ES-I3 (cell line): ENCODE measurements around the gene CCDC85B.

Experiments used
- H3K36me3 ChIP-seq: 2 replicates; pipeline ENCODE4 v1.6.1; 2013; ENCODE audit warnings: mild to moderate bottlenecking, low read length, control low read depth, moderate library complexity; ENCODE audit not compliant: insufficient read depth
- H3K4me1 ChIP-seq: 2 replicates; pipeline ENCODE4 v1.6.1; 2013; ENCODE audit warnings: mild to moderate bottlenecking, control low read depth, low read length; ENCODE audit not compliant: insufficient read depth
- H3K9ac ChIP-seq: 2 replicates; pipeline ENCODE4 v1.6.1; 2013; ENCODE audit warnings: low read depth, mild to moderate bottlenecking, low read length, moderate library complexity
- H3K9me3 ChIP-seq: 2 replicates; pipeline ENCODE4 v1.6.1; 2013; ENCODE audit warnings: mild to moderate bottlenecking, low read length, moderate library complexity; ENCODE audit not compliant: control insufficient read depth, insufficient read depth

CCDC85B gene

DNA sequence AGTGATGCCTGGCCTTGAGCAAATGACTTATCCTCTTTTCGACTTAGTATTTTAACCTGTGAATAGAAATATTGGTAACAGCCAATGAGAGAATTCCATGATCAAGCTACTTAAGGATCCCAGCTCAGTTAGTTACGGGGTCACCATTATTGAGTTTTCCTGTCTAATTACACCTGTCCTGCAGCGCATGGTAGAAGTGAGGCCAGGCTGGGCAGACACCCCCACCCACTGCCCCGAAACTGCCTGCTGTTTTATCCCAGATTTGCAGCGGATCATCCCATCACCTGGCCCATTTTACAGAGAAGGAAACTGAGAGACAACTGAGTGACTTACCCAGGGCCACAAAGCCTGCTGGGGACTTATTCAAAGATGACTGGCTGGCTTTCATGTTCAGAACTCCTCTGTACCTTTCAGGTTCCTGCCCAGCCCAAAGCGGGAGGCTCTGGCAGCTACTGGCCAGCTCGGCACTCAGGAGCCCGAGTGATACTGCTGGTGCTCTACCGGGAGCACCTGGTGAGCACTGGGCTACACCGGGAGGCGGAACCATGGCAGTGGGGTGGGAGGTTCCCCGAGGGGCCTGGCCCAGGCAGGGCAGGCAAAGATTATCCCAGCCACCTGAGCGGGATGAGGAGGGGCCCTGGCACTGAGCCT lies 28.8 kb upstream of the CCDC85B start:
- no peaks in the 10 kb centered on the region for H3K9me3 ChIP-seq
- peaks cover 7% of the 10 kb centered on the region for H3K36me3 ChIP-seq
- peak overlapping the region; percentile 88 for H3K9ac ChIP-seq
- H3K4me1 ChIP-seq = no peaks in the 10 kb centered on the region; the same call in 1 of the 2 replicates

DNA sequence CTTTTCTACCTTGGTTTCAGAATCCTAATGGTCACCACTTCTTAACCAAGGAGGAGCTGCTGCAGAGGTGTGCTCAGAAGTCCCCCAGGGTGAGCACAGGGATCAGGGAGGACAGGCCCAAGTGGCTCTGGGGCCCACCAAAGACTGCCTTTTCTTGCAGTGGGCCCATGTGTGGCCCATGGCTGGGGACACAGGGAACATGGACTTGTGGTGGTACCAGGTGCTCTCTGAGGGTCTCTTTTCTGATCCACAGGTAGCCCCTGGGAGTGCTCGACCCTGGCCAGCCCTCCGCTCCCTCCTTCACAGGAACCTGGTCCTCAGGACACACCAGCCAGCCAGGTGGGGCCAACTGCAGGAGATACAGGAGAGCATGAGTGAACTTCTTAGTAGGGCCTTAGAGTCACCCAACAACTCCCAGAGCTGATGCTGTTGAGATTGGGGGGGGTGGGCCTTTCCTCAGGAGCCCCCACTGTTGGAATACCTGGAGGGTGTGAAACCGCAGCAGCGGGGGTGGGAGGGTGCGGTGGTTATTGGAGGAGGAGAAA lies 28.2 kb upstream of the CCDC85B start:
- Histone ChIP-seq H3K9ac (no peak overlapping the region), H3K4me1 (no peaks in the 10 kb centered on the region; the same call in 1 of the 2 replicates), H3K9me3 (no peaks in the 10 kb centered on the region), H3K36me3 (peaks cover 7% of the 10 kb centered on the region)

DNA sequence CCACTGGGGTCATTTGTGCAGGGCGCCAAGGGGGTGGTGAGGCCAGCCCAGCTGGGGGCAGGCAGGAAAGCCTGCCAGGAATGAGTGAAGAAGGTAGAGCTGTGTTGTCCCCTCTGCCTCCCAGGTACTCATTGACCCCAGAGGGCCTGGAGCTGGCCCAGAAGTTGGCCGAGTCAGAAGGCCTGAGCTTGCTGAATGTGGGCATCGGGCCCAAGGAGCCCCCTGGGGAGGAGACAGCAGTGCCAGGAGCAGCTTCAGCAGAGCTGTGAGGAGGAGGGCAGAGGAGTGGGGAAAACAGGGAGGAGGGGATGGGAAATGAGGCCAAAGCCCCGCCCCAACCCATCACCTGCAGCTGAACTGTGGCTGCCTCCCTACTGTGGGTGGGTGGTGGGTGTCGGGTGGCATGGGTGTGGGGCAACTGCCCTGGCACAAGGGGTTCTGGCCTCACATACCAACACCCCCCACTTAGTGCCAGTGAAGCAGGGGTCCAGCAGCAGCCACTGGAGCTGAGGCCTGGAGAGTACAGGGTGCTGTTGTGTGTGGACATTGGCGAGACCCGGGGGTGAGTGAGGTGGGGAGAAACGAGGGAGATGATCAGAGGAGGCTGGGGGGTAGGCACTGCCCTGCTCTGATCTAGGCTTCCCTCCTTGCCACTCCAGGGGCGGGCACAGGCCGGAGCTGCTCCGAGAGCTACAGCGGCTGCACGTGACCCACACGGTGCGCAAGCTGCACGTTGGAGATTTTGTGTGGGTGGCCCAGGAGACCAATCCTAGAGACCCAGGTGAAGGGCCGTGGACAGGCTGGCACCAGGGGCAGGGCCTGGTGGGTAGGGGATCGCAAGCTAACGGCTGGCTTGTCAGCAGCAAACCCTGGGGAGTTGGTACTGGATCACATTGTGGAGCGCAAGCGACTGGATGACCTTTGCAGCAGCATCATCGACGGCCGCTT lies 27.3 kb upstream of the CCDC85B start:
- Histone ChIP-seq H3K9me3 (no peaks in the 10 kb centered on the region), H3K4me1 (no peaks in the 10 kb centered on the region; the same call in 1 of the 2 replicates), H3K9ac (no peak overlapping the region), H3K36me3 (peaks cover 7% of the 10 kb centered on the region)

DNA sequence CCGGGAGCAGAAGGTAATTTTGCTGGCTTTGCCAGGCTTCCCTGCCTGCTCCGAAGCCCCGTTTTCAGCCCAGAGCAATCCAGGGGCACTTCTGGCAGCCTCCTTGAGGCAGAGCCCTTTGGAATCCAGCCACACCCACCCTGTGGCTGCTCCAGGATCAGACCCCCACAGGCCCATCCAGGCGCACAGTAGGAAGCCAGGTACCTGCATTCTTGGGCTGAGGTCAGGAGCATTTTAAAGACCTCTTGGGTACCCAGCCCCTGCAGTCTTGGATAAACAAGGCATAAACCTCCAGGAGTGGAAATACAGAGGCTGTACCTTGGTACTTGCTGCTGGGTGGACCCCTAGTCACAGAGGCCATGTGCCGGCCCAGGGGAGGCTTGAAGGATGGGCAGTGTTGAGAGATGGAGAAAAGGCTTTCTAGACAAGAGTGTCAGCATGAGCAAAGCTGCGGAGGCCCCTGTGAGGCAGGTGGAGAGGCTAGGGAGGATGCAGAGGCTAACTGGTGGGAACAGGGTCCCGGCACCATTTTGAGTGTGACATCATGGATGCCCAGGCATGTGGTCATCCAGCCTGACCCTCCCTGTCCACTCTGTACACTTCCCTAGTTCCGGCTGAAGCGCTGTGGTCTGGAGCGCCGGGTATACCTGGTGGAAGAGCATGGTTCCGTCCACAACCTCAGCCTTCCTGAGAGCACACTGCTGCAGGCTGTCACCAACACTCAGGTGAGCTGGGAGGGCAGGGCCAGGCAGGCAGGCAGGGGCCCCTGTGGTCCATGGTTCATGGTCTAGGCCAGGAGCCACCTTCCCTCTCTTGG lies 26.4 kb upstream of the CCDC85B start:
- no peaks in the 10 kb centered on the region for H3K9me3 ChIP-seq
- no peak overlapping the region for H3K9ac ChIP-seq
- peaks cover 8% of the 10 kb centered on the region for H3K36me3 ChIP-seq
- no peaks in the 10 kb centered on the region; the same call in 1 of the 2 replicates for H3K4me1 ChIP-seq

DNA sequence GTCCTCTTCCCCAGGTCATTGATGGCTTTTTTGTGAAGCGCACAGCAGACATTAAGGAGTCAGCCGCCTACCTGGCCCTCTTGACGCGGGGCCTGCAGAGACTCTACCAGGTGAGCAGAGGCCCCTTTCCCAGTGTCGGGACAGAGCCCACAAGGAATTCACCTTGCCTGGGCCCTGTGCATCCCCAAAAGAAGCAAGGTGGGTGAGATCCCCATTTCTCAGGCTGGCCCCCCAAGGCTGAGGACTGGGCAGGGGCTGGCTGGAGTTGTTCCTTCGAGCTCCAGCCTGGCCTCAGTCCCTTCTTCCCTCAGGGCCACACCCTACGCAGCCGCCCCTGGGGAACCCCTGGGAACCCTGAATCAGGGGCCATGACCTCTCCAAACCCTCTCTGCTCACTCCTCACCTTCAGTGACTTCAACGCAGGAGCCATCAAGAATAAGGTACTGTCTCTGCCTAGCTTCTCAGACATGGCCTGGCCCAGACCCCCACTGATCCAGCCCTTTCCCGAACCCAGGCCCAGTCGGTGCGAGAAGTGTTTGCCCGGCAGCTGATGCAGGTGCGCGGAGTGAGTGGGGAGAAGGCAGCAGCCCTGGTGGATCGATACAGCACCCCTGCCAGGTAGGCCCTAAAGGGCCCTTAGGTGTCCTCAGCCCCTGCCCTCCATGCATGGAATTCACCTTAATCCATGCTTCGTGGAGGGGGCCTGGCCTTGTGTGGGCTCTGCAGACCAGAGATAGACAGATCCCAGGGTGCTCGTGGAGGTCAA lies 25.6 kb upstream of the CCDC85B start:
- peaks cover 12% of the 10 kb centered on the region for H3K36me3 ChIP-seq
- H3K9me3 ChIP-seq = no peaks in the 10 kb centered on the region

GRCh38 chr11:65865550-65866172 lies 24.8 kb upstream of the CCDC85B start:
- H3K36me3 ChIP-seq = peaks cover 12% of the 10 kb centered on the region
- no peaks in the 10 kb centered on the region for H3K9me3 ChIP-seq
- H3K4me1 ChIP-seq = no peaks in the 10 kb centered on the region; the same call in 1 of the 2 replicates
- no peak overlapping the region for H3K9ac ChIP-seq

More for the DNA sequence above, 25.6 kb upstream of the CCDC85B start:
- Histone ChIP-seq H3K9ac (no peak overlapping the region), H3K4me1 (no peaks in the 10 kb centered on the region; the same call in 1 of the 2 replicates)

DNA sequence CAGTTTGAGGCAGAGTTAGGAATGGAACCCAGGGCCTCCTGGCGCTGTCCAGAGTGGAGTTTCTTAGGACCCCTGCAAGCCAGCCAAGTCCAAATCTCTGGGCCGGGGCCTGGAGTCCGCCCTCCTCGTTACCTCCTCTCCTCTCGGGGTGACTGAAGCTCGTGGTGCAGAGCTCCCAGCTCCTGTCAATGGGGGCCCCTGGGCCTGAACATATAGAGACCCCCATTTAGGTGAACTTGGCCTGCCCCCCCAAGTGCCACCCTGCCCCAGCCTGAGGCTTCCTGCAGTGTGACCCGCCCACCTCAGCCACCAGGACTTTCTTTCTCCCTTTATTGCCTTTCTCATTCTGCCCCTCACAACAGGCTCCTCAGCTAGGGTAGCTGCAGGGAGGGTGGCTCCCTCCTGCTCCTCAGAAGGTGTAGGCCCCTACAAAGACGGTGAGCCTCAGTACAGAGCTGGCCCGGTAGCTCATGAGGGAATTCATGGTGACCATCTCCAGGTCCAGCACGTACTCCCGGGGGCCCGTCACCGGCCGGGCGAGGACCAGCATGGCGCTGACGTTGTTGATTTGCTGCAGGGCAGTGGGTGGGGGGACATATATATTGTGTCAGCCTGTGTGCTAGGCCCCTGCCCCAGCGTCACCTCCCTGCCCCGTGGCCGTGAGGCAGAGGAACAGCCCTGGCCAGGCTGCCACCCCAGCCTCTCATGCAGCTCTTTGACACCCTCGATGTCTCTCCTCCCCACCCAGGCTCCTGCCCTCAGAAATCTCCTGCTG lies 23.8 kb upstream of the CCDC85B start:
- peaks cover 12% of the 10 kb centered on the region; the same call in 1 of the 2 replicates for H3K36me3 ChIP-seq
- H3K9ac ChIP-seq = no peak overlapping the region
- H3K9me3 ChIP-seq = no peaks in the 10 kb centered on the region
- no peaks in the 10 kb centered on the region for H3K4me1 ChIP-seq

GRCh38 chr11:65867284-65868071 lies 23.0 kb upstream of the CCDC85B start:
- Histone ChIP-seq H3K9ac (peak overlapping the region; percentile 46; the same call in 1 of the 2 replicates), H3K36me3 (peaks cover 12% of the 10 kb centered on the region; the same call in 1 of the 2 replicates), H3K4me1 (no peaks in the 10 kb centered on the region), H3K9me3 (no peaks in the 10 kb centered on the region)

GRCh38 chr11:65868076-65868667 lies 22.3 kb upstream of the CCDC85B start:
- H3K36me3 ChIP-seq = peaks cover 12% of the 10 kb centered on the region; the same call in 1 of the 2 replicates
- peak overlapping the region; percentile 46; the same call in 1 of the 2 replicates for H3K9ac ChIP-seq
- H3K4me1 ChIP-seq = no peaks in the 10 kb centered on the region
- no peaks in the 10 kb centered on the region for H3K9me3 ChIP-seq

- peaks cover 10% of the 10 kb centered on the region; the same call in 1 of the 2 replicates for H3K36me3 ChIP-seq
- no peaks in the 10 kb centered on the region for H3K4me1 ChIP-seq
- no peak overlapping the region for H3K9ac ChIP-seq
- H3K9me3 ChIP-seq = no peaks in the 10 kb centered on the region
Measured at GRCh38 chr11:65868907-65869306, 21.6 kb upstream of the CCDC85B start.

- no peaks in the 10 kb centered on the region for H3K4me1 ChIP-seq
- no peak overlapping the region for H3K9ac ChIP-seq
- H3K9me3 ChIP-seq = no peaks in the 10 kb centered on the region
- H3K36me3 ChIP-seq = peaks cover 8% of the 10 kb centered on the region; the same call in 1 of the 2 replicates
Measured at GRCh38 chr11:65869643-65870306, 20.7 kb upstream of the CCDC85B start.
